Suprapubic skin (tissue), 4 donors: ENCODE measurements around the gene SEMA5B.

ENCODE experiments used
- CTCF ChIP-seq, 2 donors: fragments of 200-600 bp in 1 of 2; fragments of 450-650 bp in 1 of 2; sonication (generic) in 1 of 2; IDR thresholded peaks; one replicate each; pipeline ENCODE4 v1.5.1; 2016 to 2019; ENCODE audit warnings: antibody characterized with exemption in 2 of 2, mild to moderate bottlenecking in 1 of 2, moderate library complexity in 1 of 2
- EP300 ChIP-seq: sonication (generic); formaldehyde crosslinking; IDR thresholded peaks from one replicate; pipeline ENCODE4 v1.6.1; 2017; ENCODE audit warnings: antibody characterized with exemption
- POLR2A ChIP-seq, 2 donors: fragments of 450-650 bp; IDR thresholded peaks; one replicate each; pipeline ENCODE4 v1.6.1; 2017; ENCODE audit warnings: antibody characterized with exemption in 2 of 2, mild to moderate bottlenecking in 2 of 2, moderate library complexity in 2 of 2
- POLR2AphosphoS5 ChIP-seq, 3 donors: sonication (generic); formaldehyde crosslinking; IDR thresholded peaks; one replicate each; pipeline ENCODE4 v1.6.1; 2017; ENCODE audit warnings: antibody characterized with exemption in 3 of 3

- TF ChIP-seq POLR2AphosphoS5 (IDR thresholded peaks at IDR 0.05) (no peak), CTCF (IDR thresholded peaks at IDR 0.05) (no peak), POLR2A (IDR thresholded peaks at IDR 0.05) (no peak), EP300 (no peak)
These were observed 111.0 kb downstream of the SEMA5B start for GRCh38 chr3:122916580-122916979.
